Stimulated activated CD4-positive, alpha-beta T cell treated with anti-CD3 and anti-CD28 coated beads, Interleukin-1b, Interleukin-23, amount 100 ng/mL, for 4 hours (primary cell): ENCODE measurements around the gene DTNA.
"Not testable (repeated sequence)": the region's sequence is repeated elsewhere in the genome, so short reads cannot be mapped to it uniquely, and the experiment has no call there.

ENCODE experiments used
- DNase-seq, 2 donors: peaks; one replicate each; pipeline ENCODE4 v3.0.0-alpha.2; 2020; ENCODE audit warnings: low read depth in 2 of 2

The DTNA gene

DNA sequence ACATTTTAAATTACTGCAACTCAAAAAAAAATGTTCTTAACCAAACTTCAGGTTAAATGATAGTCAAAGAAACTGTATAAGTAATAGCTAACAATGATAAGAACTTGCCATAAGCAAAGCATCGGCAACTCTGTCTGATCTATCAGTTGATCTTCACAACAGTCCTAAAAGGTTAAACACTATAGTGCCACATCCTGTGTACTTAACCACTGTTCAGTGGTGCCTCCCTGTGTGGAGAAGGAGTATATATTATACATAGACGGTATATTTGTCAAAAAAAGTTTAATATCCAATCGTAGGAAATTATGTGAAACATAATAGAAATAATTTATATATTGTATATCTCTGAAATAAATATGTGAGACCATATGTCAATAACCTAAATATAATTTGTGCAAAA is 13.0 kb downstream of the DTNA start:
- no peak for DNase-seq

DNA sequence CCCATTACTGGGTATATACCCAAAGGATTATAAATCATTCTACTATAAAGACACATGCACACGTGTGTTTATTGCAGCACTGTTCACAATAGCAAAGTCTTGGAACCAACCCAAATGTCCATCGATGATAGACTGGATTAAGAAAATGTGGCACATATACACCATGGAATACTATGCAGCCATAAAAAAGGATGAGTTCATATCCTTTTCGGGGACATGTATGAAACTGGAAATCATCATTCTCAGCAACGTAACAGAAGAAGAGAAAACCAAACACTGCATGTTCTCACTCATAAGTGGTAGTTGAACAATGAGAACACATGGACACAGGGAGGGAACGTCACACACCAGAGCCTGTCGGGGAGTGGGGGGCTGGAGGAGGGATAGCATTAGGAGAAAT is 15.6 kb downstream of the DTNA start:
- not testable (repeated sequence) for DNase-seq

DNA sequence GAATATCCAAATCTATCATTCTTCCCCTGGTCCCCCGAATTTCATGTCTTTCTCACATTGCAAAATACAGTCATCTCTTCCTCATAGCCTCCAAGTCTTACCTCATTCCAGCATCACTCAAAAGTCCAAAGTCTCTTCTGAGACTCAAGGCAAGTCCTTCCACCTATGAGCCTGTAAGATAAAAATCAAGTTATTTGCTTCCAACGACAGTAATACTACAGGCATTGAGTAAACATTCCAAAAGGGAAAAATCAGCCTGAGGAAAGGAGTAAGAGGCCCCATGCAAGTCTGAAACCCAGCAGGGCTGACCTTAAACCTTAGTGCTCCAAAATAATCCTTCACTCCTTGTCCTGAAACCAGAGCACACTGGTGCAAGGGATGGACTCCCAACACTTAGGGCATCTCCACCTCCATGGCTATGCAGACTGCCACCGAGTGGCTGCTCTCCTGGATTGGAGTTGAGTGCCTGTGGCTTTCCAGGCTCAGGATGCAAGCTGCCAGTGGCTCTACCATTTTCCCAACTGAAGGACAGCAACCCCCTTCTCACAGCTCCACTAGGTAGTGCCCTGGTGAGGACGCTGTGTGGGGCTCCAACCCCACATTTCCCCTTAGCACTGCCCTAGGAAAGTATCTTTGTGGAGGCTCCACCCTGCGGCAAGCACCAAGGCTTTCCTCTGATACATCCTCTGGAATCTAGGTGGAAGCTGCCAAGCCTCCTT is 16.3 kb downstream of the DTNA start:
- DNase-seq: no peak

DNA sequence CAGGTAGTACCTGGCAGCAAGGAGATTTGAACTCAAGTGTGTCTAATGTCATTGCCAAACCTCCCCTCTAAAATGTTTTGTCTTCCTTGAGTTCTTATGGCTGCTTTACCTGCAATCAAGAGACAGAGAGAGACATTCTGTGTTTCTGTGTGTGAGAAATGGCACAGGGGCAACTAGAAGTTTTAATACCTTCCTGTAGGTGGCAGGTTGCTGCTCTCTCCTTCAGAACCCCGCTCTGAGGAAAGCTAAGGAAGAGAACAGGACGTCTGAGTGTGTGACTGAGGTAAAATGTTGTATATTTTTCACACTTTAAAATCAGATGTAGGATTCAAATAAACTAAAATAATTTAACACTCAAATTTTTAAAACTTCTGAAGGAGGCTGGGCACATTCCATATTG is 19.2 kb downstream of the DTNA start:
- no peak for DNase-seq

DNA sequence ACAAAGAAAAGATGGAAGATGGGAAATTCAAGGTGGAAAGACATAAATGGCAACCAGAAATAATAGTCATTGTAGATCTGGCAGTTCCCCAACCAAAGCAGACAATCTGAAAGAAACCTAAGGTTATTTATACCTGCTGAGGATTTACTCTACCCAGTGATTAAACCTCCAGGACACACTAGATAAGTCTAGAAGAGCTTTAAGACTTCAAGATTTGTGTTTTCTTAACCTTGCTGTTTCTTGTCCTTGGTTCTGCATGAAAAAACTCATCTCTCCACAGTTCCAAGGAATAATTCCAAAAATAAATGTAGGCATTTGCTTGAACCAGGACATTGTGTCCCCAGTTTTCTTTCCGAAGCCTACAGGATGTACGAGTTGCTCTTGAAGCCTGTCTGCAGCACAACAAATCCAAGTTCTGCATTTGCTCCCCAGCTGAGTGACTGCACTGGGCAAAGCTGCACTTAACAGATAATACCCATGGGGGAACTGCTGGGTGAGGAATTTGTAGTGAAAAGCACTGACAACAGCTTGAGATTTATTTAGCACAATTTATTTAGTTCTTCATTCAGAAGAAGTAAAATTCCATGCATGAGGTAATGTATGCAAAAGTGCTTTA is 19.8 kb downstream of the DTNA start:
- no peak for DNase-seq

DNA sequence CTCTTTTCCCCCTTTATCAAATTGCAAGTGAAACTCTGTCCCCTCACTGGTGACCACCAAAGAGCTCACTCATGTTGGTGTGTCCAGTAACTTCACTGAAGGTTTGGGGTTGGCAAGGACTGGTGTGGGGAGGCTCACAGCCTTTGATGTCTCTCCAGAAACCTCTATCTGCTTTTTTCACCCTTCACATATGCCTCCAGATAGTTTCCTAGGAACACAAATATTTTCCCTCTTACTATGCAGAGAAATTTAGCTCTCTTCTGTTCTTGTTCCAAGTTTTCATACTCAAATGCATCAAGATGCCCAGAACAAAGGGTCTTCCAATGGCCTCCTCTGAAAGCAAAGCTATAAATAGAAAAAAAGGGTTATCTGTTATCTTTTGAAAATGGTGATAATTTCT is 20.7 kb downstream of the DTNA start:
- DNase-seq: no peak

DNA sequence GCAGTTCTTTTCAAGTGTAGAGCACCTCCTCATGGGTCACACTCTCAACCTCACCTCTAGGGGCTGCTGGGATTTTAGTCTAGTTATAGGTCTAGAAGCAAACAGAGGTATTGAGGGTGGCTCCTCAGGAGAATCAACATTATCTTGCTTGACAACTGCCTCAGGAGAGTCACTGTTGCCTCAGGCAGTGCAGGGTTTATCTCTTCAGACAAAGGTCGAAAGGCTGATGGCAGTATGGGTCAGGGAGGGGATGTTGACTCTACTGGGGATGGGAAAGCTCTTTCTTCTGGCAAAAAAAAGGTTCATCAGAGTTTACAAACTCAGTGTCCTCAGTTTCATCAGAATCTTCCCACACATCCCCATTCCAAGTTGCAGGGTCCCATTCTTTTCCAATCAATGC is 24.0 kb downstream of the DTNA start:
- no peak for DNase-seq

DNA sequence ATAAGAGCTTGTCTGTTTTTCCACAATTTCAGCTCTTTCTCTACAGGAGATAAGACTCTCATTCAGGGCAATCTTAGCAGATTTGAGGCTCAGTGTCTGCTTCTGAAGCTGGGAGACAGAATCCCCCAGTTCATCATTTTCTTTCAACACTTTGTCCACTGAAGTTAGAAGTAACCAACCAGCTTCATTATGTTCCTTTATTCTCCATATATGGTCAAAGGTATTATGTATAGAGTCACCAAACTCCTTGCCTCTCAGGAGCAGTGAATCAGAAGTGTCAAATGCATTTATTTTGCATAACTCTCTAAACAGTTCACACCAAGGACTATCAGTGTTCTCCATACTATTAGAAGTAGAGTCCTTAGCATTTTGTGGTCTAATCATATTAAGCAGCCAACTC is 24.4 kb downstream of the DTNA start:
- DNase-seq: not testable (repeated sequence)

DNA sequence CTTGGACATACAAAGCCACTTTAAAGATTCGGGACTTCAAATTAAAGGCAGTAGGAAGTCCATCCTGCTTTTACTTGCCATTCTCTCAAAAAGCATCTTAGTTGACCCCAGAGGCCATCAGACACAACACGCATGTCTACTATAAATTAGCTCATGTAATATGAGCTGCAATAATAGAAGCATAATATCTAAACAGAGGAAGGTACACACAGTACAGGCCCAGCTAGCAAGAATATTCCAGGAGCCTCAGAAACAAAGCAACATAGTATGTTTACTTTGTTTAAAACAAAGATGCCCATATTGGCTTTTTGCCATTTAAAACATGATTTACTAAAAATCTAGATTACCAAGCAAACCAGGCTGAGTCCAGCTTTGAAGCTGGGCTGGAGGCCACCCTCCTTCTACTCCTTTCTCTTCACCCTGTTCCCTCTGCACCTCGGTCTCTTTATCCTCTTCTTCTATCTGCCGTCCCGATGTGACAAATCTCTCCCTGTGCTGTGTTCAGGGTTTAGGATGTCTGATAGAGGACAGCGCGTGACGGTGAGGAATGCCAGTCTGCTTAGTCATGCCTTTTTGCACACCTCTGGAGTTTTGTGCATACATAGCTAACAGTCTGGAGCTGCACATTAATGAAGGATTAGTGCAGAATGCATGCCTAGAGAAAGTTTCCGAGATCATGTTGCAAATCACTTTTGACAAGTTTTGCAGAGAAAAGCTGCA is 28.2 kb downstream of the DTNA start:
- no peak for DNase-seq

DNA sequence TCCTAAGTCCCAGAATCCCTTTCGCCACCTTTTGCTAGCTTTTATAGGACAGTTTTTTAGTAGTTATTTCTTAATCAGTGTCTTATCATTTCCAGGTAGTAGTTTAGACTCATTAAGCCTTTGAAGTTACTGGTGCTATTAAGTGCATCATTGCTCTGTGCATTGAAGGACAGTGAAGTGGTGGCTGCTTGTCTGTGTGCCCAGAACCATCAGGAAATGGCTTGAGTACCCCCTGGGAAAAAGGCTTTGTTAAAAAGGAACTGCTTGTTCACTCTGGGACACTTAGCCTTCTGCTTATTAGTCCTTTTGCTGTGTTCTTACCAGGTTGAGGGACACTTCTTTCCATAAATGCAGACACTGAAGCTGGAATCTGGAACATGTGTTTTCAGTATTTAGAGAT is 30.0 kb downstream of the DTNA start:
- no peak for DNase-seq

DNA sequence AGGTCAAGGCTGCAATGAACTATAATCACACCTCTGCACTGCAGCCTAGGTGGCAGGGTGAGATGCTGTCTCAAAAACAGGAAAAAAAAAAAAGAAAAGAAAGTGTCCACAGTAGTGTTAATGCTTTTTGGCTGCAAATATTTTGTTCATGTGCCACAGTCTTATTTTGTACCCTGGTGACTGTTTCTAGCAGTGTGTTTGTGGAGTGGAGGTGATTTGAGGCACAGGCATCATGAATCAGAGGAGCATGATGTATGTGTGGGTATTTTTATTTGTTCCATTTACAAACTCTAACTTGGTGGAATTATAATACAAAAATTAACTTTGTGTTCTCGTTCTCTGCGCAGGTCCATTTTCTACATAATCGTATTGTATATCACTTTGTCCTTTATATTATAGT is 30.6 kb downstream of the DTNA start:
- no peak for DNase-seq

DNA sequence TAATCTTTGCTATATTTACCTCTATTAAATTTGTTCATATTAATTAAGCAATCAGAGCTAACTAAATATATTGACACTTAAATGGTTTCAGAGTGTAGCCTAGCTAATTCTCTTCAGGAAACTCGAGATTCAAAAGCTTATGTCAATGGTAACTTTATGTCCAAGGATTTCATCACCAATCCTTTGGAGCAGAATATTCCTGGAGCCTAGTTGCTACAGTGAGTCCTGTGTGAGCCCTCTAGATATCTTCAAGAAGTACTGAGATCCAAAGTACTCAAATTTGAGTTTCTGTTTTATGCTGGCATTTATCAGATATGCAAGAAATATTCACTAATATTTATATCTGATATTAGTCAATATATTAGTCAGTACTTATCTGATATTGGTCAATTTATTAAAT is 31.3 kb downstream of the DTNA start:
- DNase-seq: no peak

DNA sequence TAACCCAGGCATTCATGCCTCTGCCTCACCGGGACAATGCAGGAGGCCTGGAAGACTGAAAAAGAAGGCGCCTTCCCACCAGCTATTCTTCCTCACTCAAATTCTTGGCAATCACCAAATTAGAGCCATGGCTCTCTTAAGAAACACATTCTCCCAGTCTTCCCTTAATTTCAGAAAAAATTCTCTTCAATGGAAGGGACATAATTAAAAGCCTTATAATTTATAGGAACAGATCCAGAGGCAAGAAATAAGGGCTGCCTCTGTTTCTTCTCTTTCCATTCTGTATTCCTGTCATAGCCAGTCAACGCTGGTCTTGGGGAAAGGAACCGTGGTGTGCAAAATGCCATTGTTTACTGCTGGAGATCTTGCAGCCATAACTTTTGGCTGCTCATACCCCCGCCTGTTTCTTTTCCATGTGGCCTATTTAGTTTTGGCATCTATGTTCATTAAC is 32.8 kb downstream of the DTNA start:
- no peak for DNase-seq

DNA sequence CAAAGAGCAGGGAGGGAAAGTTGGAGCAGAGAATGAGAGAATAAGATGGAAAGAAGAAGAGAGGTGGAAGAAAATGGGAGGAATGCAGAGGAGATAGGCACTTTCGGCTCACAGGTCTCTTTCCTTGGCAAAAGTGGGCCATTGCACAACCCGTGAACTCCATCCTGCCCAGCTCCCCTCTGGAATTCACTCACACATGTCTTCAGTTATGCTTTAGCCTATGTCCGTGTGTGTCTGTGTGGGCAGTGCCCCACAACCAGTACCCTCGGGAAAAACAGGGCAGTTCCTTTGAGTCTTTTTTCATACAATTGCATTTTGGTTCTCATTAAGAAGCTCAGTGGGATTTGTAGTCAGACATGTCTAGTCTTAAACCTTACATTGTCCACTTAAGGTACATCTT is 34.5 kb downstream of the DTNA start:
- no peak for DNase-seq

DNA sequence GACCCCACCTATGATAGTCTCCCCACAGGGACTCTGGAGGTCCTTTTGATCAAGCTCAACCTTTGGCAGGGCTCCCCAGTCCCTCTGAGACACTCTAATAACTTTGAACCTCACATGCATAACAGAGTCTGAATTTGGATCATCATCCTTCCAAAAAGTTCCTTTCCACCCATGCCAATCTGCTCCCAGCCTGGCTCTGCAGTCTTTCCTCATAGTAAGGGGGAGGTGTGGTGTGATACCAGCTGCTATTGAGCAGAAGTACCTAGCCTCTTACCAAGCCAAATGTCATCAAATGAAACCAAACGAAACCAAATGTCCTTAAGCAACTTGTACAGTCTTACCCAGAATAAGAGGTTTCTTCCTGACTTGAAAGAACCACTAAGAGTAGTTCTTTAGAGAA is 36.5 kb downstream of the DTNA start:
- DNase-seq: no peak

DNA sequence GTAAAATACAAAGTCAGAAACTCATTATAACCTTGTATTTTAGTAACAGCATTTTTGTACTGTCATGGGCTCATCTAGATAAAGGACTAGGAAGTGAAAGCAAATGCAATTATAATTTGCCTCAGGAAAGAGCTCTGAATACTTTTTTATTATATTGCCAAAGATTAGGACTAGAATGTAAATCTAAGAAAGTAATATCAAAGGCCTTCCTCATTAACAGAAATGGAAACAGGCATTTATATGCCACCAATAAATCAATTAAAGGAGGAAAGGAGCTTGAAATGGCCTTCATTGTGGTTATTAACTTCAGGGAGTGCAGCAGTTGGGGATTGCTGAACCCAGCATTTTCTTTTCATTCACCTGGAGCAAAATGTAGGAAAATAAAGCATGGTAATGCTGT is 39.6 kb downstream of the DTNA start:
- no peak for DNase-seq

DNA sequence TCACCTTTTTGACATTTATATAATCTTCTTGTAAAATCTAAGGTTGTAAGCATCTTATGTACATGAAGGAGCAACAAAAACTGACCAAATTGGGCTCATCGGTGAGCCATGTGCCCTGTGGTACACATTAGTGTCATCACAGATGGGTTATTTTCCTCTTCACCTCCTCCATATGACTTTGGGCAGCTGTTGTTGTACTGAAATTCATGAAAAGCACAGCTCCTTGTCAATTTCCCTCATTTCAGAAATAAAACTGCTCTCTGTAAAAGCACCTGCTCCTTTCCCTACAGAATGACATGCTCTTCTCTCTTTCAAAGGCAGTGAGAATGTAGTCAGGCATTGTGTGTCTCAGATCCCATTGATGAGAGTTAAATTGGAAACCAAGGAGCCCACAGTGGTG is 42.0 kb downstream of the DTNA start:
- no peak for DNase-seq

DNA sequence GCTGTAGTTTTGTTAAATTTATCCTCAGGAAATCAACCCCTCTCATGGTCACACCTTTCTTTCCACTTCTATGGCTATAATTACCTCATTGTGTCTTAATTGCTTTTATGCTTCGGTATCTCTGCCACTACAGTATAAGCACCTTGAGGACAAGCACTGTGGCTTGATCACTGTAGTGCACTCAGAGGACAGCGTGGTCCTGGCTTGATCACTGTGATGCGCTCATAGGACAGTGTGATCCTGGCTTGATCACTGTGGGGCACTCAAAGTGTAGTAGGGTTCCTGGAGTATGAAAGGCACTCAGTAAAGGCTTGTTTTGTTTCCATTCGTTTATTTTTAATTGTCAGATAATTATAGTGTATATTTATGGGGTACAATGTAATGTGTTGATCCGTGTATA is 44.2 kb downstream of the DTNA start:
- no peak for DNase-seq

DNA sequence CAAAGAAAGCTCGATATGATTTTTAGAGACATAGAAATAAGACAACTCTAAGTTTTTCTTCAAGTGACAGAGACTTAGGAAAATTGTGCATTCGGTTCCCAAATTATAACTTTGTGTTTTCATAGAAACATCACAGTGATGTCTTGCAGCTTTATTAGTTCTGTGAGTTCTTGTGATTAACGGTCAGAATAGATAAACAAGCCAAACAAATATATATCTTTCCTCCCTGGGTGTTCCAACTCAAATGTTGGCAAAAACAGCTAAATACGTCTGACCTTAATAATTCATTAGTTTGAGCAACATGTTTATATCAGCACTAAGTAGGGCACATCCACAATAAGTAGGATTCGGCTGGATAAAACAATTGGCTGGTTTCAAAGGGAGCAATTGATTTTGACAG is 47.6 kb downstream of the DTNA start:
- no peak for DNase-seq

DNA sequence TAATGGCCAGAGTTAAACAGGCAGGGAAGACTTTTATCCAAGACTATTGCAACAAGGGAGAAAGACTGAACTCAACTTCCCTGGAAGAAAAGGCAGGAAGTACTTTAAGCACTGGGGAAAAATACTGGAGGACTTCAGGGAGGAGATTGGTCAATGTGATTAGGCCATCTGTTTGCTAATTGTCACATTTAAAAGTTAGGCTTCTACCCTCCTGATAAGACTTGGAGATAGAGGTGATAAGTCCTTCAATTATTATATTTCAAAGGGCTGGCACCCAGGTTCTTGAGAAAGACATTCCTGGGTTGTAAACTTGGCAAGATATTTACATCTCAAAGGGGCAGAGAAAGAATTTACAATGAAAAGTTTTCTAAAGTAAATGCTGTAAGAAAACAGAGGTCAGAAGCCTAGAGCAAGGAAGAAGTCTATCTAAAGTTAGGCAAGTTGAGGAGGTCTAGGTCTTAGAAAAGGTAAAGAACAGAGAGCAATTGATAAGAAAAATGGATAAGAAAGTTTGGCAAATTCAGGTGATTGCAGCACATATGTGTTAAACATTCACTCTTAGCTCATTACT is 48.4 kb downstream of the DTNA start:
- DNase-seq: no peak

DNA sequence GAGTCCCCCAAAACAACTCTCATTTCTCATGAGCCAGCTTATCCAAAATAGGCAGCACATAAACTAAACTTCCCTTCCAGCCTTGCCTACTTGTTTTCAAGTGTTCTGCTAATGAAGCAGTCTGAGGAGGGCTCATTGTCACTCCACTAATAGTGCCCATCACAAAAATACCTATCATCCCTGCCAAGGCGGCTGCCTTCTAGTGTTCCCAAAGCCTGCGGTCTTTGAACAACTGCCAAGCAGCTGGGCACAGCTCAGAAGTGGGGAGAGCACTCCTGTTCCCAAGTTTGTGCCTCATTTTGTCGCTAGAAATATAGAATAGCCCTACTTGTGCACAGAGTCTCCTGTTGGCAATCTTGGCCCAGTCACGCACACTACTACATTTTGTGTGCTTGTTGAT is 50.3 kb downstream of the DTNA start:
- no peak for DNase-seq

DNA sequence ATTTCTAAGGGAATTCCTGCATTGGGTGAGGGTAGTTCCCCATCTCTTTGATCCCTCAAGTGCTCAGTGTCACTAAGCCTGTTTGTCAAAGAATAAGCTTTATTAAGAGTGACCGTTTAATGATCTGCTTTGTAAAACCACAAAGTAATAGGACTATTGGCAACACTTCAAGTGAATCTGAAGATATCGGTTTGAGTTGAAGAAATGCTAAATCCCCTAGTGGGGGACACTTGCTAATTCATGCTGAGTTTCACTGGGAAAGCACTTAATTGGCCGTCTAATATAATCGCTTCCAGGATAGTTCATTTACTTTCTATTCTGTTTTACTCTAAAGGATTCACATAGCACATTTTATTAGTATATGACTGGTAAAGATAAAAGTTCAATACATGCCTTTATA is 54.4 kb downstream of the DTNA start:
- no peak for DNase-seq

DNA sequence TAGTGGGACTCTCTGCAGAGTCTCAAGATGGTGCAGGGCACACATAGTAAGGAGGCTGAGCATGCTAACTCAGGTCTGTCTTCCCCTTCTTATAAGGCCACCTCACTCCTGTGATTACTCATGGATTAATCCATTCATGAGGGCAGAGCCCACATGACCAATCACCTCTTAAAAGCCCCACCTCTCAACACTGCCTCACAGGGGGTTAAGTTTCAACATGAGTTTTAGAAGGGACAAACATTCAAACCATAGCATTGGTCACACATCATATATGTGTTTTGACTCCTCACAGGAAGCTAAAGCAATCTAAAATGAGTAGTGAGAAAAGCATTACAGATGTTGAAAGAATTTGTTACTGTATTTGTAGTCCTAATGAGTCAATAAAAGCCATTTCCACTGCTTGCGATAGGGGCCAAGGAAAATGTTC is 57.5 kb downstream of the DTNA start:
- no peak for DNase-seq
